GM21737 (cell line): ENCODE data around the gene BRF1.
A peak's percentile ranks its signal among the peaks of the same experiment; 100 is the strongest.
"Not testable (repeated sequence)": the region's sequence is repeated elsewhere in the genome, so short reads cannot be mapped to it uniquely, and the experiment has no call there.

Experiments
- ATAC-seq: cut with Tn5 transposase; IDR thresholded peaks from one replicate; pipeline ENCODE4 v1.9.1; 2021; ENCODE audit warnings: mild to moderate bottlenecking, moderate library complexity; ENCODE audit not compliant: unreplicated experiment

Gene BRF1

GRCh38 chr14:105300542-105301102, at the start of gene BRF1:
Gene BRF1, minus strand, starts transcription at chr14:105301001. Its CDS starts 372 bp downstream, at chr14:105300629.
- ATAC-seq = peak; percentile 86

- no peak for ATAC-seq
These were observed 49.2 kb upstream of the BRF1 start for GRCh38 chr14:105349992-105350391.

GRCh38 chr14:105348945-105349699, 48.3 kb upstream of the BRF1 start:
- ATAC-seq = no peak

- no peak for ATAC-seq
These were observed 47.6 kb upstream of the BRF1 start for GRCh38 chr14:105348169-105348944.

GRCh38 chr14:105347587-105347968, 46.8 kb upstream of the BRF1 start:
- ATAC-seq = no peak

- no peak for ATAC-seq
These were observed 46.2 kb upstream of the BRF1 start for GRCh38 chr14:105346876-105347586.

GRCh38 chr14:105346200-105346533, 45.4 kb upstream of the BRF1 start:
- ATAC-seq = no peak

- ATAC-seq = no peak
These were observed 42.4 kb upstream of the BRF1 start for GRCh38 chr14:105343194-105343593.

GRCh38 chr14:105340821-105341733, 40.3 kb upstream of the BRF1 start:
- no peak for ATAC-seq

GRCh38 chr14:105337966-105338741, 37.4 kb upstream of the BRF1 start:
- no peak for ATAC-seq

- no peak for ATAC-seq
These were observed 36.6 kb upstream of the BRF1 start for GRCh38 chr14:105337433-105337832.

GRCh38 chr14:105336477-105337287, 35.9 kb upstream of the BRF1 start:
- ATAC-seq = no peak

- ATAC-seq = no peak
These were observed 35.1 kb upstream of the BRF1 start for GRCh38 chr14:105335735-105336476.

- ATAC-seq = not testable (repeated sequence)
These were observed 34.4 kb upstream of the BRF1 start for GRCh38 chr14:105335231-105335542.

- ATAC-seq = no peak
These were observed 33.8 kb upstream of the BRF1 start for GRCh38 chr14:105334383-105335230.

GRCh38 chr14:105333613-105334364, 33.0 kb upstream of the BRF1 start:
- ATAC-seq = no peak
